Iris pigment epithelial cell (primary cell): Measurements from ENCODE around the gene GPC6.

Source experiments
- DNase-seq: peaks from one replicate; pipeline ENCODE4 v3.0.0-alpha.2; 2011; ENCODE audit warnings: low read depth

Gene GPC6

GRCh38 chr13:93776936-93777335 is 550.3 kb downstream of the GPC6 start:
- DNase-seq, result peak; percentile 70

GRCh38 chr13:93777504-93777903 is 550.9 kb downstream of the GPC6 start:
- no peak for DNase-seq

- no peak for DNase-seq
These were observed 551.9 kb downstream of the GPC6 start for GRCh38 chr13:93778548-93778947.

GRCh38 chr13:93784191-93784590 is 557.6 kb downstream of the GPC6 start:
- DNase-seq, result no peak

- DNase-seq, result peak; percentile 35
These were observed 560.4 kb downstream of the GPC6 start for GRCh38 chr13:93786846-93787489.

- no peak for DNase-seq
These were observed 561.8 kb downstream of the GPC6 start for GRCh38 chr13:93788456-93788855.

- DNase-seq, result no peak
These were observed 562.5 kb downstream of the GPC6 start for GRCh38 chr13:93789058-93789457.

GRCh38 chr13:93794197-93794885 is 567.7 kb downstream of the GPC6 start:
- no peak for DNase-seq

GRCh38 chr13:93797463-93797862 is 570.9 kb downstream of the GPC6 start:
- DNase-seq, result no peak

GRCh38 chr13:93800342-93800741 is 573.7 kb downstream of the GPC6 start:
- no peak for DNase-seq

- no peak for DNase-seq
These were observed 579.1 kb downstream of the GPC6 start for GRCh38 chr13:93805736-93806135.

GRCh38 chr13:93806861-93807260 is 580.3 kb downstream of the GPC6 start:
- no peak for DNase-seq

- DNase-seq, result no peak
These were observed 583.7 kb downstream of the GPC6 start for GRCh38 chr13:93810264-93810663.

GRCh38 chr13:93811071-93811737 is 584.6 kb downstream of the GPC6 start:
- DNase-seq, result no peak

- DNase-seq, result no peak
These were observed 585.1 kb downstream of the GPC6 start for GRCh38 chr13:93811738-93812112.

GRCh38 chr13:93814658-93815057 is 588.1 kb downstream of the GPC6 start:
- no peak for DNase-seq

GRCh38 chr13:93818345-93818744 is 591.7 kb downstream of the GPC6 start:
- no peak for DNase-seq

- DNase-seq, result no peak
These were observed 592.8 kb downstream of the GPC6 start for GRCh38 chr13:93819331-93819890.

- no peak for DNase-seq
These were observed 597.7 kb downstream of the GPC6 start for GRCh38 chr13:93824286-93824685.

- no peak for DNase-seq
These were observed 607.4 kb downstream of the GPC6 start for GRCh38 chr13:93834051-93834450.

GRCh38 chr13:93843082-93843481 is 616.5 kb downstream of the GPC6 start:
- DNase-seq, result no peak

- peak; percentile 85 for DNase-seq
These were observed 620.6 kb downstream of the GPC6 start for GRCh38 chr13:93847162-93847561.

- no peak for DNase-seq
These were observed 621.6 kb downstream of the GPC6 start for GRCh38 chr13:93848247-93848646.
